Gastroesophageal sphincter (tissue), 4 donors: ENCODE results near the gene USP24. TPM values are rescaled to one million over a fixed set of nuclear protein-coding genes. Genes with fewer than 3 reads are reported as not detected.
A peak's percentile ranks its signal among the peaks of the same experiment; 100 is the strongest.

Experiments
- ATAC-seq: fragments of 150-250 bp; one replicate; pipeline ENCODE4 v1.9.1; 2016; ENCODE audit warnings: mild to moderate bottlenecking, moderate library complexity
- H3K27ac ChIP-seq, 4 donors: fragments of 200-600 bp; sonication (generic) in 3 of 4; 1 replicate in 3 of 4; 2 replicates in 1 of 4; pipeline ENCODE4 v1.5.1; 2016 to 2019
- H3K27me3 ChIP-seq: fragments of 200-600 bp; sonication (generic); one replicate; pipeline ENCODE4 v1.5.1; 2019
- H3K36me3 ChIP-seq, 2 donors: fragments of 200-600 bp; sonication (generic); one replicate each; pipeline ENCODE4 v1.5.1; 2019; ENCODE audit warnings: control low read depth in 1 of 2
- H3K4me1 ChIP-seq, 3 donors: fragments of 200-600 bp; sonication (generic); 1 replicate in 2 of 3; 2 replicates in 1 of 3; pipeline ENCODE4 v1.5.1; 2016 to 2019; ENCODE audit warnings: control low read depth in 2 of 3
- H3K4me3 ChIP-seq, 2 donors: fragments of 200-600 bp; sonication (generic); one replicate each; pipeline ENCODE4 v1.5.1; 2019; ENCODE audit warnings: mild to moderate bottlenecking in 1 of 2, moderate library complexity in 1 of 2
- H3K9me3 ChIP-seq, 3 donors: fragments of 200-600 bp; sonication (generic); one replicate each; pipeline ENCODE4 v1.5.1; 2017 to 2019; ENCODE audit warnings: control low read depth in 2 of 3
- CTCF ChIP-seq, 4 experiments: fragments of 200-600 bp in 2 of 4; fragments of 450-650 bp in 2 of 4; sonication (generic) in 1 of 4; IDR thresholded peaks; one replicate each; pipeline ENCODE4 v1.5.1; 2017 to 2019; ENCODE audit warnings: antibody characterized with exemption in 4 of 4, mild to moderate bottlenecking in 2 of 4, moderate library complexity in 2 of 4
- EP300 ChIP-seq: sonication (generic); formaldehyde crosslinking; IDR thresholded peaks from one replicate; pipeline ENCODE4 v1.6.1; 2017; ENCODE audit warnings: antibody characterized with exemption, mild to moderate bottlenecking
- POLR2A ChIP-seq, 2 donors: fragments of 450-650 bp; IDR thresholded peaks; one replicate each; pipeline ENCODE4 v1.6.1; 2017; ENCODE audit warnings: antibody characterized with exemption in 2 of 2, mild to moderate bottlenecking in 2 of 2, moderate library complexity in 1 of 2
- POLR2AphosphoS5 ChIP-seq: sonication (generic); formaldehyde crosslinking; IDR thresholded peaks from one replicate; pipeline ENCODE4 v1.6.1; 2017; ENCODE audit warnings: antibody characterized with exemption
- WGBS, 2 donors: methylation state at CpG; one replicate each; pipeline ENCODE4 v1.1.5; 2018; ENCODE audit warnings: low coverage in 1 of 2; 5-methylcytosine and 5-hydroxymethylcytosine counted together
- total RNA-seq, 4 donors: library from RNA; depleted of rRNA; stranded (reverse); fragments of >200 nt; gene quantifications; one replicate each; pipeline ENCODE4 v1.1.0, GENCODE V29; 2016

Gene USP24
- total RNA-seq, 4 donors from 2014 or later: 36.8 to 54.8 (median 45.5) TPM

- H3K36me3 ChIP-seq: no peaks in the 10 kb centered on the region
- H3K27ac ChIP-seq: no peak overlapping the region
- TF ChIP-seq POLR2AphosphoS5: no peak
- TF ChIP-seq CTCF (IDR thresholded peaks at IDR 0.05): no peak
- TF ChIP-seq EP300: no peak
- TF ChIP-seq POLR2A (IDR thresholded peaks at IDR 0.05): no peak
- H3K4me3 ChIP-seq: no peak overlapping the region
- H3K27me3 ChIP-seq: no peaks in the 10 kb centered on the region
- 87 to 100% methylated on average over 1 to 3 of the region's 42 CpGs for WGBS, 2 donors
- H3K4me1 ChIP-seq: peaks cover 0 to 7% (median 5%) of the 10 kb centered on the region in 3 donors
- ATAC-seq: no peak
- no peaks in the 10 kb centered on the region for H3K9me3 ChIP-seq
Observed at GRCh38 chr1:55055951-55056631, 159.1 kb downstream of the USP24 start.

GRCh38 chr1:55055084-55055882 is 159.9 kb downstream of the USP24 start:
- Histone ChIP-seq H3K27ac (no peak overlapping the region), H3K4me3 (no peak overlapping the region), H3K4me1 (no peaks in the 10 kb centered on the region), H3K9me3 (no peaks in the 10 kb centered on the region), H3K36me3 (no peaks in the 10 kb centered on the region), H3K27me3 (no peaks in the 10 kb centered on the region)
- TF ChIP-seq CTCF (IDR thresholded peaks at IDR 0.05) (no peak), POLR2AphosphoS5 (no peak), EP300 (no peak), POLR2A (IDR thresholded peaks at IDR 0.05) (no peak)
- no peak for ATAC-seq
- 80 to 93% methylated on average over 3 to 6 of the region's 12 CpGs for WGBS, 2 donors

GRCh38 chr1:55054396-55054795 is 160.8 kb downstream of the USP24 start:
- 80 to 100% methylated on average over 1 of the region's 5 CpGs for WGBS, 2 donors
- H3K36me3 ChIP-seq: no peaks in the 10 kb centered on the region
- no peaks in the 10 kb centered on the region for H3K9me3 ChIP-seq
- H3K27ac ChIP-seq: no peak overlapping the region
- H3K4me3 ChIP-seq: no peak overlapping the region
- no peaks in the 10 kb centered on the region for H3K4me1 ChIP-seq
- H3K27me3 ChIP-seq: no peaks in the 10 kb centered on the region
- TF ChIP-seq POLR2A (IDR thresholded peaks at IDR 0.05) (no peak), EP300 (no peak), CTCF (IDR thresholded peaks at IDR 0.05) (no peak), POLR2AphosphoS5 (no peak)
- ATAC-seq: no peak

GRCh38 chr1:55053265-55053954 is 161.8 kb downstream of the USP24 start:
- H3K27ac ChIP-seq: no peak overlapping the region
- no peak overlapping the region for H3K4me3 ChIP-seq
- H3K36me3 ChIP-seq: no peaks in the 10 kb centered on the region
- WGBS, 2 donors: 100% methylated on average over 1 to 2 of the region's 7 CpGs
- peak; percentile 30 for ATAC-seq
- H3K9me3 ChIP-seq: no peaks in the 10 kb centered on the region
- TF ChIP-seq CTCF (IDR thresholded peaks at IDR 0.05) (no peak), EP300 (no peak), POLR2AphosphoS5 (no peak), POLR2A (IDR thresholded peaks at IDR 0.05) (no peak)
- no peaks in the 10 kb centered on the region for H3K27me3 ChIP-seq
- no peaks in the 10 kb centered on the region for H3K4me1 ChIP-seq
